ENCODE results near the gene SPNS1.

SPNS1 gene

DNA sequence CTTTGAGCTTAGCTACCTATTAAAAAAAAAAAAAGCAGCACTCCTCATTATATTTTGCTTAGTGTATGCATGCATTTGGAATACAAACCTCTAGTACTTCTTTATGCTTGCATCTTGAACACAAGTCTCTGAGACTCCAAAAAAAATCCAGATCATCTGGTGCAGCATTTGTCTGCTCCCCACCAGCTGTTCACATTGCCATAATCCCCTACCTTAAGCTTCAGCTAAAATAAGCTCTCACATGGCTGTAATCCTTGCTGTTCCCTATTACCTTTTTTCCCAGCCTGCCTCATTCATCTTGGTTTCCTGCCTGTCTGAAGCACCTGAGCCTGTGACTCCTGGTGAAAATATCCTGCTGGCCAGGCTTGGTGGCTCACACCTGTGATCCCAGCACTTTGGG, 31.3 kb upstream of the SPNS1 start:
- Histone ChIP-seq H3K4me1 (ENCODE audit: insufficient read depth, poor library complexity, severe bottlenecking) (no peaks in the 10 kb centered on the region), H3K36me3 (ENCODE audit: low read depth) (no peaks in the 10 kb centered on the region), H3K4me3 (ENCODE audit: severe bottlenecking) (no peak overlapping the region), H3K27me3 (ENCODE audit: insufficient read depth, poor library complexity, severe bottlenecking) (no peaks in the 10 kb centered on the region), H3K9me3 (ENCODE audit: severe bottlenecking) (no peaks in the 10 kb centered on the region), H3K27ac (ENCODE audit: poor library complexity, severe bottlenecking) (no peak overlapping the region)
- ATAC-seq (ENCODE audit: low read depth), result no peak
- no peak for DNase-seq (ENCODE audit: low spot score)
- TF ChIP-seq, protein P1, sequence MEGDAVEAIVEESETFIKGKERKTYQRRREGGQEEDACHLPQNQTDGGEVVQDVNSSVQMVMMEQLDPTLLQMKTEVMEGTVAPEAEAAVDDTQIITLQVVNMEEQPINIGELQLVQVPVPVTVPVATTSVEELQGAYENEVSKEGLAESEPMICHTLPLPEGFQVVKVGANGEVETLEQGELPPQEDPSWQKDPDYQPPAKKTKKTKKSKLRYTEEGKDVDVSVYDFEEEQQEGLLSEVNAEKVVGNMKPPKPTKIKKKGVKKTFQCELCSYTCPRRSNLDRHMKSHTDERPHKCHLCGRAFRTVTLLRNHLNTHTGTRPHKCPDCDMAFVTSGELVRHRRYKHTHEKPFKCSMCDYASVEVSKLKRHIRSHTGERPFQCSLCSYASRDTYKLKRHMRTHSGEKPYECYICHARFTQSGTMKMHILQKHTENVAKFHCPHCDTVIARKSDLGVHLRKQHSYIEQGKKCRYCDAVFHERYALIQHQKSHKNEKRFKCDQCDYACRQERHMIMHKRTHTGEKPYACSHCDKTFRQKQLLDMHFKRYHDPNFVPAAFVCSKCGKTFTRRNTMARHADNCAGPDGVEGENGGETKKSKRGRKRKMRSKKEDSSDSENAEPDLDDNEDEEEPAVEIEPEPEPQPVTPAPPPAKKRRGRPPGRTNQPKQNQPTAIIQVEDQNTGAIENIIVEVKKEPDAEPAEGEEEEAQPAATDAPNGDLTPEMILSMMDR (IDR thresholded peaks at IDR 0.05; ENCODE audit: poor library complexity, severe bottlenecking), result no peak

DNA sequence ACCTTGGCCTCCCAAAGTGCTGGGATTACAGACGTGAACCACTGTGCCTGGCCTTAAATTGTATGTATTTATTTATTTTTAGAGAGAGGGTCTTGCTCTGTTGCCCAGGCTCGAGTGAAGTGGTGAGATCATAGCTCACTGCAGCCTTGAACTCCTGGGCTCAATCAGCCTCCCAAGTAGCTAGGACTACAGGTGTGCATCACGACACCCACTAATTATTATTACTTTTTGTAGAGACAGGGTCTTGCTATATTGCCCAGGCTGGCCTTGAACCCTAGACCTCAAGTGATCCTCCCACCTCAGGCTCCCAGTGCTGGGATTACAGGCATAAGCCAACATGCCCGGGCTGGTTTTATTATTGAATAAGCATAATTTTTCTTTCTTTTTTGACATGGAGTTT, 27.9 kb upstream of the SPNS1 start:
- H3K4me3 ChIP-seq (ENCODE audit: severe bottlenecking), result no peak overlapping the region
- H3K27me3 ChIP-seq (ENCODE audit: insufficient read depth, poor library complexity, severe bottlenecking), result no peaks in the 10 kb centered on the region
- ATAC-seq (ENCODE audit: low read depth), result no peak
- H3K4me1 ChIP-seq (ENCODE audit: insufficient read depth, poor library complexity, severe bottlenecking), result no peaks in the 10 kb centered on the region
- H3K36me3 ChIP-seq (ENCODE audit: low read depth), result no peaks in the 10 kb centered on the region
- H3K27ac ChIP-seq (ENCODE audit: poor library complexity, severe bottlenecking), result no peak overlapping the region
- no peaks in the 10 kb centered on the region for H3K9me3 ChIP-seq (ENCODE audit: severe bottlenecking)
- DNase-seq (ENCODE audit: low spot score), result no peak
- TF ChIP-seq, protein P1 (IDR thresholded peaks at IDR 0.05; ENCODE audit: poor library complexity, severe bottlenecking), result no peak

DNA sequence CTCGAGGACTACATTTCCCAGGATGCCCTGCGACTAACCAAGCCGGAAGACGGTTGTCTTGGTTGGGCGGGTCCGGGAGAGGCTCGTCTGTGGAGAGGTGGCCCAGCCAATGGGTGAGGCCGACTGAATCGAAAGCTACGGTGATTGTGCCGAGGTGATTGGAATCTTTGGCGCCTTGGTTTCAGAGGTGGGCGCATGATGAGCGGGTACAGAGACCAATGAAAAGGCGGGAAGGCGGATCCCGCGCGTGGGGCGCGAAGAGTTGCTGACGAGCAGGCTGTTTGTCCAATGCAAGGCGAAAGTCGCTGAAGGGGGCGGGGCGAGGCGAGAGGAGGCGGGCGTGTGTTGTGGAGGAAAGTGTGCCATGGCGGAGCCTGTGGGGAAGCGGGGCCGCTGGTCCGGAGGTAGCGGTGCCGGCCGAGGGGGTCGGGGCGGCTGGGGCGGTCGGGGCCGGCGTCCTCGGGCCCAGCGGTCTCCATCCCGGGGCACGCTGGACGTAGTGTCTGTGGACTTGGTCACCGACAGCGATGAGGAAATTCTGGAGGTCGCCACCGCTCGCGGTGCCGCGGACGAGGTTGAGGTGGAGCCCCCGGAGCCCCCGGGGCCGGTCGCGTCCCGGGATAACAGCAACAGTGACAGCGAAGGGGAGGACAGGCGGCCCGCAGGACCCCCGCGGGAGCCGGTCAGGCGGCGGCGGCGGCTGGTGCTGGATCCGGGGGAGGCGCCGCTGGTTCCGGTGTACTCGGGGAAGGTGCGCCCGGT, 23.7 kb upstream of the SPNS1 start, which contains the start of gene NFATC2IP:
Gene NFATC2IP (plus strand): TSS at position 290 of the 762 bp plus-strand sequence. CDS start 75 bp downstream, at position 365.
- DNase-seq (ENCODE audit: low spot score), result peak; percentile 100
- H3K4me1 ChIP-seq (ENCODE audit: insufficient read depth, poor library complexity, severe bottlenecking), result no peaks in the 10 kb centered on the region
- peaks cover 37% of the 10 kb centered on the region for H3K36me3 ChIP-seq (ENCODE audit: low read depth)
- ATAC-seq (ENCODE audit: low read depth), result peak; percentile 97
- peak within 1 kb of the TSS; percentile 48 for H3K27ac ChIP-seq (ENCODE audit: poor library complexity, severe bottlenecking)
- TF ChIP-seq, protein P1 (IDR thresholded peaks at IDR 0.05; ENCODE audit: poor library complexity, severe bottlenecking), result no peak
- H3K27me3 ChIP-seq (ENCODE audit: insufficient read depth, poor library complexity, severe bottlenecking), result no peaks in the 10 kb centered on the region
- peak within 1 kb of the TSS; percentile 83 for H3K4me3 ChIP-seq (ENCODE audit: severe bottlenecking)
- no peaks in the 10 kb centered on the region for H3K9me3 ChIP-seq (ENCODE audit: severe bottlenecking)

DNA sequence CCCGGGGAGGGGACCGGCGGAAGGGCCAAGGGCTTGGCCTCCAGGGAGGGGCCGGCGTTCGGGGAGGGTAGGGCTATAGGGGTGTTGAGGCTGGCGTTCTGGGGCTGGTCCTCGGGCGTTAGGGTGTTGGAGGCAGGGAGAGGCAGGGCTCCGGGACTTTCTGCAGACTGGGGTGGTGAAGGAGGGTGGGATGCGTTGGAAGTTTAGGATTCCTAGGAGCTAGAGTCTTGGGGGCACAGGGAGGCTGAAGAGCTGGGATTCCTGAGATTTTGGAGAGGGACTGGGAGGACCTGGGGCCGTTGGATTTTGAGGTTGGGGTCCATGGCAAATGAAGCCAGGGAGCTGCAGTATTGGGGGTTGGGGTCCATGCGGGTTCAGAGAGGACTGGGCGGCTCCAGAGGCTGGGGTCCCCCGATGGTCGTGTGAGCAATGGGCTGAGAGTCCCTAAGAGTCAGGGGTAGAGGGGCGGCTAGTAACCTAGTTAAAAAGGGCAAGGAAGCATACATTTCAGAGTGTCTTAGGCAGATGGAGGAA, 23.1 kb upstream of the SPNS1 start:
- ATAC-seq (ENCODE audit: low read depth) (0 out of 3 replicates have a peak, but pooled peaks have one; percentile 22), DNase-seq (ENCODE audit: low spot score) (no peak)
- Histone ChIP-seq H3K27me3 (ENCODE audit: insufficient read depth, poor library complexity, severe bottlenecking) (no peaks in the 10 kb centered on the region), H3K4me1 (ENCODE audit: insufficient read depth, poor library complexity, severe bottlenecking) (no peaks in the 10 kb centered on the region), H3K27ac (ENCODE audit: poor library complexity, severe bottlenecking) (peak overlapping the region; percentile 48), H3K4me3 (ENCODE audit: severe bottlenecking) (peak overlapping the region; percentile 83), H3K9me3 (ENCODE audit: severe bottlenecking) (no peaks in the 10 kb centered on the region), H3K36me3 (ENCODE audit: low read depth) (peaks cover 44% of the 10 kb centered on the region)
- TF ChIP-seq, protein P1 (IDR thresholded peaks at IDR 0.05; ENCODE audit: poor library complexity, severe bottlenecking), result no peak

DNA sequence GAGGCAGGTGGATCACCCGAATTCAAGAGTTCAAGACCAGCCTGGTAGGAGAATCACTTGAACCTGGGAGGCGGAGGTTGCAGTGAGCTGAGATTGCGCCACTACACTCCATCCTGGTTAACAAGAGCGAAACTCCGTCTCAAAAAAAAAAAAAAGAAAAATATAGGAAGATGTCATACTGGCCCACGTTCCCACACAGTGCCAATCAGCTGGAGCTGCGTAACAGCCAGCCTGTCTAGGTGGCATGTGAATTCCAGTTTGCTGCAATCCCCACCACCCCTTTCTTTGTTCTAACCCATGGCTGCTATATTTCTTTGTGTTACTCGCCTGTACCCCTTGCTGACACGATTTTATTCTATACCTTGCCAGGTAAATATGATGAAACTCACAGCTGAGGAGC, 16.4 kb upstream of the SPNS1 start:
- ATAC-seq (ENCODE audit: low read depth) (no peak), DNase-seq (ENCODE audit: low spot score) (no peak)
- TF ChIP-seq, protein P1 (IDR thresholded peaks at IDR 0.05; ENCODE audit: poor library complexity, severe bottlenecking), result no peak
- no peak overlapping the region for H3K27ac ChIP-seq (ENCODE audit: poor library complexity, severe bottlenecking)
- no peaks in the 10 kb centered on the region for H3K4me1 ChIP-seq (ENCODE audit: insufficient read depth, poor library complexity, severe bottlenecking)
- no peak overlapping the region for H3K4me3 ChIP-seq (ENCODE audit: severe bottlenecking)
- peaks cover 91% of the 10 kb centered on the region for H3K36me3 ChIP-seq (ENCODE audit: low read depth)
- H3K9me3 ChIP-seq (ENCODE audit: severe bottlenecking), result no peaks in the 10 kb centered on the region
- no peaks in the 10 kb centered on the region for H3K27me3 ChIP-seq (ENCODE audit: insufficient read depth, poor library complexity, severe bottlenecking)
